Panc1 (cell line): ENCODE results near the gene AKAP13. TPM values are rescaled to one million over a fixed set of nuclear protein-coding genes. Genes with fewer than 3 reads are reported as not detected.
A peak's percentile ranks its signal among the peaks of the same experiment; 100 is the strongest.

Experiments used
- ATAC-seq: fragments of 200-7000 bp; cut with Tn5 transposase; 2 replicates; pipeline ENCODE4 v1.9.1; 2020; ENCODE audit warnings: mild to moderate bottlenecking, moderate library complexity
- BruUV-seq: library from RNA; stranded (reverse); fragments of 400-500 nt; replicated peaks from 2 replicates; lab custom pipeline; 2021; lab: Mats Ljungman, UMichigan
- CTCF ChIA-PET: fragments of 300-600 bp; sonication (Branson Sonifier 250); formaldehyde crosslinking; loops from one replicate; lab custom pipeline; 2022; ENCODE audit warnings: antibody characterized with exemption; lab: Charles Lee
- POLR2A ChIA-PET: fragments of 300-600 bp; sonication (Branson Sonifier 250); formaldehyde crosslinking; loops from one replicate; lab custom pipeline; 2022; ENCODE audit warnings: antibody characterized with exemption; lab: Charles Lee
- DNase-seq: peaks from one replicate; pipeline ENCODE4 v3.0.0-alpha.2; 2010; ENCODE audit warnings: low read depth, low spot score
- H3K27ac ChIP-seq: 2 replicates; pipeline ENCODE4 v1.5.1; 2011; ENCODE audit warnings: mild to moderate bottlenecking, low read length, inconsistent platforms
- H3K27me3 ChIP-seq: fragments of 200-500 bp; sonication (Bioruptor generic); 2 replicates; pipeline ENCODE4 v1.6.0; 2014; ENCODE audit warnings: low read length, inconsistent platforms; ENCODE audit not compliant: control insufficient read depth, insufficient read depth
- H3K36me3 ChIP-seq: fragments of 200-500 bp; sonication (Bioruptor generic); 2 replicates; pipeline ENCODE4 v1.5.1; 2014; ENCODE audit warnings: inconsistent platforms, mild to moderate bottlenecking, low read length, moderate library complexity; ENCODE audit not compliant: control insufficient read depth, insufficient read depth
- H3K4me1 ChIP-seq: 2 replicates; pipeline ENCODE4 v1.5.1; 2011; ENCODE audit warnings: inconsistent platforms, mild to moderate bottlenecking, low read length, moderate library complexity; ENCODE audit not compliant: control insufficient read depth, insufficient read depth
- H3K4me3 ChIP-seq, 2 experiments: 2 replicates each; pipeline ENCODE4 v1.5.1; 2011 to 2012; ENCODE audit warnings: low read depth in 2 of 2, low read length in 2 of 2, mild to moderate bottlenecking in 2 of 2, inconsistent platforms in 1 of 2, moderate library complexity in 1 of 2
- H3K9me3 ChIP-seq: fragments of 200-500 bp; sonication (Bioruptor generic); 2 replicates; pipeline ENCODE4 v1.5.1; 2014; ENCODE audit warnings: low read depth, mild to moderate bottlenecking, inconsistent platforms, low read length, moderate library complexity; ENCODE audit not compliant: control insufficient read depth, insufficient read depth
- POLR2AphosphoS5 ChIP-seq: IDR thresholded peaks from 2 replicates; pipeline ENCODE4 v1.6.1; 2012; ENCODE audit warnings: mild to moderate bottlenecking, low read depth, low read length, moderate library complexity
- SIN3A ChIP-seq: IDR thresholded peaks from 2 replicates; pipeline ENCODE4 v1.6.1; 2012; ENCODE audit warnings: low read depth, mild to moderate bottlenecking, low read length, moderate library complexity, borderline replicate concordance; ENCODE audit not compliant: insufficient read depth
- TCF7L2 ChIP-seq: IDR thresholded peaks from 2 replicates; pipeline ENCODE4 v1.6.1; 2011; ENCODE audit warnings: mild to moderate bottlenecking, low read depth, low read length, inconsistent platforms
- in situ Hi-C: cut with HindIII; loops from 2 replicates; pipeline ENCODE4 v1.10.0; 2016; ENCODE audit warnings: low sequenced_read_pairs, low pct_unique_long_range_greater_than_20kb
- intact Hi-C: fragments of 100-400 bp; cut with micrococcal nuclease; formaldehyde crosslinking; loops from one replicate; pipeline ENCODE4 v1.10.0; 2022; ENCODE audit not compliant: unreplicated experiment
- total RNA-seq: library from RNA; stranded (reverse); gene quantifications from one replicate; pipeline ENCODE4 v1.2.1, GENCODE V29; 2021; ENCODE audit not compliant: unreplicated experiment
- TF ChIP-seq, protein P1 (sequence below), 2 experiments: IDR thresholded peaks; 2 replicates each; pipeline ENCODE4 v1.6.1; 2011 to 2012; ENCODE audit warnings: low read depth in 2 of 2, control low read depth in 1 of 2, low read length in 1 of 2, mild to moderate bottlenecking in 1 of 2, moderate library complexity in 1 of 2; ENCODE audit not compliant: insufficient read depth in 1 of 2
- TF ChIP-seq, protein P2 (sequence below): fragments of 450-650 bp; IDR thresholded peaks from 2 replicates; pipeline ENCODE4 v1.5.1; 2017; ENCODE audit warnings: mild to moderate bottlenecking

AKAP13 gene
- total RNA-seq, 1 experiment from 2014 or later: 94.2 TPM

GRCh38 chr15:85377986-85378385 lies 2.4 kb upstream of the AKAP13 start:
- Histone ChIP-seq H3K4me1 (peaks cover 11% of the 10 kb centered on the region), H3K9me3 (no peaks in the 10 kb centered on the region), H3K4me3 (no peak overlapping the region), H3K36me3 (no peaks in the 10 kb centered on the region), H3K27me3 (no peaks in the 10 kb centered on the region), H3K27ac (no peak overlapping the region)
- ChIA-PET POLR2A (no interaction called here), CTCF (no interaction called here)
- TF ChIP-seq, protein P1, sequence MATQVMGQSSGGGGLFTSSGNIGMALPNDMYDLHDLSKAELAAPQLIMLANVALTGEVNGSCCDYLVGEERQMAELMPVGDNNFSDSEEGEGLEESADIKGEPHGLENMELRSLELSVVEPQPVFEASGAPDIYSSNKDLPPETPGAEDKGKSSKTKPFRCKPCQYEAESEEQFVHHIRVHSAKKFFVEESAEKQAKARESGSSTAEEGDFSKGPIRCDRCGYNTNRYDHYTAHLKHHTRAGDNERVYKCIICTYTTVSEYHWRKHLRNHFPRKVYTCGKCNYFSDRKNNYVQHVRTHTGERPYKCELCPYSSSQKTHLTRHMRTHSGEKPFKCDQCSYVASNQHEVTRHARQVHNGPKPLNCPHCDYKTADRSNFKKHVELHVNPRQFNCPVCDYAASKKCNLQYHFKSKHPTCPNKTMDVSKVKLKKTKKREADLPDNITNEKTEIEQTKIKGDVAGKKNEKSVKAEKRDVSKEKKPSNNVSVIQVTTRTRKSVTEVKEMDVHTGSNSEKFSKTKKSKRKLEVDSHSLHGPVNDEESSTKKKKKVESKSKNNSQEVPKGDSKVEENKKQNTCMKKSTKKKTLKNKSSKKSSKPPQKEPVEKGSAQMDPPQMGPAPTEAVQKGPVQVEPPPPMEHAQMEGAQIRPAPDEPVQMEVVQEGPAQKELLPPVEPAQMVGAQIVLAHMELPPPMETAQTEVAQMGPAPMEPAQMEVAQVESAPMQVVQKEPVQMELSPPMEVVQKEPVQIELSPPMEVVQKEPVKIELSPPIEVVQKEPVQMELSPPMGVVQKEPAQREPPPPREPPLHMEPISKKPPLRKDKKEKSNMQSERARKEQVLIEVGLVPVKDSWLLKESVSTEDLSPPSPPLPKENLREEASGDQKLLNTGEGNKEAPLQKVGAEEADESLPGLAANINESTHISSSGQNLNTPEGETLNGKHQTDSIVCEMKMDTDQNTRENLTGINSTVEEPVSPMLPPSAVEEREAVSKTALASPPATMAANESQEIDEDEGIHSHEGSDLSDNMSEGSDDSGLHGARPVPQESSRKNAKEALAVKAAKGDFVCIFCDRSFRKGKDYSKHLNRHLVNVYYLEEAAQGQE (IDR thresholded peaks at IDR 0.05; ENCODE audit: insufficient read depth in 1 of 2, low read depth in 2 of 2, low read length in 1 of 2): no peak
- TF ChIP-seq SIN3A (no peak), POLR2AphosphoS5 (no peak), TCF7L2 (no peak)
- TF ChIP-seq, protein P2, sequence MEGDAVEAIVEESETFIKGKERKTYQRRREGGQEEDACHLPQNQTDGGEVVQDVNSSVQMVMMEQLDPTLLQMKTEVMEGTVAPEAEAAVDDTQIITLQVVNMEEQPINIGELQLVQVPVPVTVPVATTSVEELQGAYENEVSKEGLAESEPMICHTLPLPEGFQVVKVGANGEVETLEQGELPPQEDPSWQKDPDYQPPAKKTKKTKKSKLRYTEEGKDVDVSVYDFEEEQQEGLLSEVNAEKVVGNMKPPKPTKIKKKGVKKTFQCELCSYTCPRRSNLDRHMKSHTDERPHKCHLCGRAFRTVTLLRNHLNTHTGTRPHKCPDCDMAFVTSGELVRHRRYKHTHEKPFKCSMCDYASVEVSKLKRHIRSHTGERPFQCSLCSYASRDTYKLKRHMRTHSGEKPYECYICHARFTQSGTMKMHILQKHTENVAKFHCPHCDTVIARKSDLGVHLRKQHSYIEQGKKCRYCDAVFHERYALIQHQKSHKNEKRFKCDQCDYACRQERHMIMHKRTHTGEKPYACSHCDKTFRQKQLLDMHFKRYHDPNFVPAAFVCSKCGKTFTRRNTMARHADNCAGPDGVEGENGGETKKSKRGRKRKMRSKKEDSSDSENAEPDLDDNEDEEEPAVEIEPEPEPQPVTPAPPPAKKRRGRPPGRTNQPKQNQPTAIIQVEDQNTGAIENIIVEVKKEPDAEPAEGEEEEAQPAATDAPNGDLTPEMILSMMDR: no peak
- no TSS peak for BruUV-seq
- DNase-seq (no peak), ATAC-seq (no peak)
- intact Hi-C loops (no loop called here), in situ Hi-C loops (no loop called here)

DNA sequence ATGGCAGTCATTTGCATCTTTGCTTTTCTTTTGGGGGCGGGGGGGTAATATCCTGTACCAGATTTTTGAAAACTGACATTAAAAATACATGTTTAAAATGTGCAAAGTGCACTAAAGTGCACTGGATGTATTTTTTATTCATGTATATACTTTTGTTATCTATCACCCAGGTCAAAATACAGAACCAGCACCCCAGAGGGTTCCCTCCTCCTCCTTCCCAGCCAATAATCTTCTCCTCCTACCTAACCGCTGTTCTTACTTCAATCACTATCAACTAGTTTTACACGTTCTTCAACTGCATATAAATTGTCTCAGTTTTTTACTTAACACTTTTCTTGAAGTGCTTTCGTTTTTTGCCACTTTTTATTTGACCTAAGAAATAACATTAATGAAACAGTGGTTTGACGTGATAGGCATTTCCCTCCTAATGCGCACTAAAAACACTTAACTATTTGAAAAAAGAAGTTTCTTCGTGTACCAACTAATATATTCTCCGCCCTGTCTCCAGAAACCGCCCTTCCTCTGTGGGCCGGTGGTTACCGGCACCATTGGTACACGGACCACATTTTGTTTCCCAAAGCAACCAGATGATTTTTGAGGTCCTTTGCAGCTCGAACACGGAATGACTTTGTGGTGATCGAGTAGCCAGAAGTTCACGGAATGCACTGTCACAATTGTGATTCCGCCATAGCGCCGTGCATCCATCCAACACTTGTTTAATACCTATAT lies 836 bp upstream of the AKAP13 start:
- no TSS peak for BruUV-seq
- CTCF ChIA-PET: no interaction called here
- ATAC-seq: no peak

More for the DNA sequence above, 836 bp upstream of the AKAP13 start:
- peak overlapping the region; percentile 92 for H3K27ac ChIP-seq
- H3K27me3 ChIP-seq: no peaks in the 10 kb centered on the region
- TF ChIP-seq SIN3A (no peak), POLR2AphosphoS5 (no peak), TCF7L2 (no peak)
- TF ChIP-seq, protein P1 (IDR thresholded peaks at IDR 0.05; ENCODE audit: insufficient read depth in 1 of 2, low read depth in 2 of 2, low read length in 1 of 2): no peak
- TF ChIP-seq, protein P2: no peak
- H3K4me1 ChIP-seq: peaks cover 22% of the 10 kb centered on the region
- DNase-seq: no peak
- H3K4me3 ChIP-seq: peak overlapping the region; percentile 65 to 80
- H3K36me3 ChIP-seq: no peaks in the 10 kb centered on the region
- intact Hi-C loops: loop anchor here (2.0 kb wide), 1 partner anchor 47 kb away; no protein-coding TSS in a partner anchor
- no peaks in the 10 kb centered on the region for H3K9me3 ChIP-seq
- POLR2A ChIA-PET: interaction anchor here (0.6 to 0.7 kb wide), 2 partner anchors 12 to 23 kb away, joined by 11 to 16 read pairs; no protein-coding TSS in a partner anchor
- in situ Hi-C loops: no loop called here
